ENCODE measurements around the gene HOXC6.

Gene HOXC6

DNA sequence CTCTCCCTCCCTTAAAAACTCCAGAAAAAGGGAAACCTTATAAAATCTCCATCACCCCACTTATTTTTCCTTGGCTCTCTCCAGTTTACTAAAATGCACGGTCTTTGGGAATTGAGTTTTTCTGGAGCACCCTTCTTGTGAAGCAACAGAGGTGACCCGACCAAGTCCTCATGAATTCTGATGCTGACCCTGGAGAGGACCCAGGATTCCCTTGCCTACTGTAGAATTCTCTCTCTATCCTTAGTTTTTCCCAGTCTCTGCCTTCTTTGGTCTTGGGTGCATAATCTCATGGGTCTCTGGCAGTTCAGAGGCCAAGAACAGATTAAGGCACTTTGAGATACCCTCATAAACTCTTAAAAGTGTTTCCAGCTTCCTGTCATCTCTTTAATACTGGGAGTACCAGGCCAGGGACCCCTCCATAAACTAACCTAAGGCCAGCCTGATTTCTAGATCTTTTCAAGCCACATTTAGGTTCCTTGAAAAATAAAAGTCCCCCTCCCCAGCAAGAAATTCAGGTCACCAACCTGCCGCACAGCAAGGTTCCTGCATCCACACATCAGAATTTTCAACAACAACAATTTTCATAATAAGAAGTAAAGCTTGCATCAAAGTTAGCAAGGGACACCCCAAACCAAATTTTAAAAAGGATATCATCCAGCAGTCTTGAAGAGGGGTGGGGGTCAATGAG is 20.3 kb downstream of the HOXC6 start:
- H3K27ac Mint-ChIP-seq = no peak overlapping the region
- H3K4me1 Mint-ChIP-seq = peaks cover 28 to 53% of the 10 kb centered on the region in 2 donors
- no peaks in the 10 kb centered on the region for H3K36me3 Mint-ChIP-seq
- ATAC-seq (replicated peaks) (no peak), DNase-seq (no peak)
- no peaks in the 10 kb centered on the region for H3K9me3 Mint-ChIP-seq
- peaks cover 92 to 100% of the 10 kb centered on the region in 2 donors for H3K27me3 Mint-ChIP-seq
- no peak overlapping the region for H3K4me3 Mint-ChIP-seq

DNA sequence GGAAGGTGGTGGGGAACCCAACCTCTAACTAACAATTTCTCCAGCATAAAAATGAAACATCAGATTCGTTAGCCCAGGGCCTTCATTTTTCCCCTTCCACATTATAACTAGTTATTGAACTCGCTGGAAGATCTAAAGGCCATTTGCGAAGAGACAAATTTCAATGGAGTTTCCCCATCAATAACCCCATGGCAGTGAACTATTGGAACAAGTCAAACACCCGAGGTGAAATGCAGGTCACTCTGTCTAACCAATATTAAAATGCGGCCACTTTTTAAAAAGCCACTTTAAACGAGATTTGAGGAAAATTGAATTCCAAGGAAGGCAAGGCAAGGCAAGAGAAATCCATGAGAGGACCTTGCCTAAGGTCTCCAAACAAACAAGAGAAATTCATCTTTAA is 20.9 kb downstream of the HOXC6 start:
- H3K4me3 Mint-ChIP-seq = no peak overlapping the region
- H3K27ac Mint-ChIP-seq = no peak overlapping the region
- DNase-seq (no peak), ATAC-seq (replicated peaks) (no peak)
- H3K4me1 Mint-ChIP-seq = peaks cover 28 to 58% of the 10 kb centered on the region in 2 donors
- H3K36me3 Mint-ChIP-seq = no peaks in the 10 kb centered on the region
- H3K9me3 Mint-ChIP-seq = no peaks in the 10 kb centered on the region
- H3K27me3 Mint-ChIP-seq = peaks cover 86 to 100% of the 10 kb centered on the region in 2 donors

DNA sequence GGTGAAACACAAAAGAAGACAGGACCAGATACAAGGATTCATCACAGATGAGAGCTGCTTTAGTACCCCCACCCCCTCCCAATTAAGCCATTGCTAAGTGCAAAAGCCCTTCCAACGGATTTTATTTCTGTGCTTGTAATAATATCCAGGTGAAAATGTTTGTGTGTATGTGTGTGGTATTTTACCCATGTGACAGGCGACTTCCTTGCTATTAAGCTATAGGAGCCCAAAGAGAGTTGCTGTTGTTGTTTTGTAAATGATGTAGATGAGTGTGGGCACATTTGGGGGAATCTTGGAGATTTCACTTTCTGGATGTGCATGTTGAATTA is 22.2 kb downstream of the HOXC6 start:
- ATAC-seq (replicated peaks) (no peak), DNase-seq (no peak)
- H3K27ac Mint-ChIP-seq = no peak overlapping the region
- peak overlapping the region; percentile 2 to 52 for H3K4me3 Mint-ChIP-seq
- H3K4me1 Mint-ChIP-seq = peaks cover 28 to 67% of the 10 kb centered on the region in 2 donors
- no peaks in the 10 kb centered on the region for H3K9me3 Mint-ChIP-seq
- no peaks in the 10 kb centered on the region for H3K36me3 Mint-ChIP-seq
- peaks cover 83 to 96% of the 10 kb centered on the region in 2 donors for H3K27me3 Mint-ChIP-seq

DNA sequence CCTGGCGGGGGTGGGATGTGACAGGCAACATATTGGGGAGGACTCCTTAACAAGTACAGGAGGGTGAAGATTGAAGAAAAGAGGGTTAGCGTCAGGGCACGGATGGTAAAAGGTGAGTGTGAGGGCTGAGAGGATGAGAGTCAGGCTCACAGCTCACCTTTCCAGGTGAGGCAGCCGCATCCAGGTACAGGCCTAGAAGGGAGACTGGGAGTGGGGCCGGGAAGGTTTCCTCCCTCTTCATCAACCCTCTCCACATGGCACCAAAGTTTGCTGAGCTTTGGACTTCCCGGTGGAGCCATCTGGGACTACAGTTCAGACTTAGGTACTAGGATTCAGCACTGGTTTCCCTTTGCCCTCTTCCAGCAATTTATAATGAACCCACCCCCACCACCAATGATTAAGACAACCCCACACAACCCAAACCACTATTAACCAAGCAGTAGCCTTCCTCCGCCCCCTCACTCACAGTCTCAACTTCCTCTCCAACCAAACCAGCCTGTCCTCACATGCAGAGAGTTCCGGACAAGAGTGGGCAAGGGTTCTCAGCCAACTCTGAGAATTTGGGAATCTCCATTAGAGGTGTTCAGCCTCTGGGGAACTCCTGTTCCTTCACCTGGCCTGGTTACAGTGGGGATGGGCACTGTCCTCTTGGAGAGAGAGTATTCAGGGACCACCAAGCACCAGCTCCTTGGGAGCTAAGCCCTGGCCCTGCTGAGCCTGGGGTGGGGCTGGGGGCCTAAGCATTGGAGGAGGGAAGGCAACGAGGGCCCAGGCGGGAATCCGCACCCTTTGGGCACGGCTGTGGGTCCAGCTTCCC is 23.0 kb downstream of the HOXC6 start:
- H3K9me3 Mint-ChIP-seq = no peaks in the 10 kb centered on the region
- DNase-seq (no peak), ATAC-seq (replicated peaks) (no peak)
- peaks cover 28 to 67% of the 10 kb centered on the region in 2 donors for H3K4me1 Mint-ChIP-seq
- no peaks in the 10 kb centered on the region for H3K36me3 Mint-ChIP-seq
- H3K4me3 Mint-ChIP-seq = peak overlapping the region in 1 of 2 donors; percentile 12
- H3K27me3 Mint-ChIP-seq = peaks cover 83 to 93% of the 10 kb centered on the region in 2 donors
- no peak overlapping the region for H3K27ac Mint-ChIP-seq

DNA sequence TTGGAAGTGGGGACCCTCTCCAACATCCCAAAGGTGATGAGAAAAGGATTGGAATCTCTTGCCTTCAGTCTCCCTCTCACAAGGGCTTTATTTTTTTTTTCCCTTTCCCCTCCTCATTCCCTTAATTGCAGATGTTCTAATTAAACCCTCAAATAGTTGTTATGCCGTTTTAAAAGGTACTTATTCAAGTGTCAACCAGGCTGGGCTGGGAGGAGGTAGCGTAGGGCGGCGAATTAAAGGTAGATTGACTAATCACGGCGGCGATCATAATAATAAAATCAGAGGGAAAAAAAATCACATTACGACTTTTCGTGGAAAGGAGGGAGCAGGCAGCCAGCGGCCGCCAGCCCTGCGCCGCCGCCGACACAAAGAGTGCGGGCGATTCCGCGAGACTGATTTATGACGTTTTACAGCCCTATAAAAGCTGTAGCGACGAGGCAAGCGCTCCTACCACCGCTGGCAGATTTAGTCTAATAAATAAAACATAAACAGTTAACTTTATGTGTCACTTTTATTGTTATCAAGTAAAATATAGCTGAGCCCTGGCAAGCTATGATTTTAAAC is 23.7 kb downstream of the HOXC6 start:
- peak overlapping the region; percentile 7 for H3K27ac Mint-ChIP-seq
- no peaks in the 10 kb centered on the region for H3K36me3 Mint-ChIP-seq
- peaks cover 27 to 61% of the 10 kb centered on the region in 2 donors for H3K4me1 Mint-ChIP-seq
- DNase-seq = no peak
- no peak for ATAC-seq (replicated peaks)
- H3K9me3 Mint-ChIP-seq = no peaks in the 10 kb centered on the region
- H3K27me3 Mint-ChIP-seq = peaks cover 79 to 92% of the 10 kb centered on the region in 2 donors
- peak overlapping the region; percentile 2 to 26 for H3K4me3 Mint-ChIP-seq

GRCh38 chr12:54052438-54053002 is 24.3 kb downstream of the HOXC6 start:
- peak in 1 of 2 donors; percentile 16 for ATAC-seq (replicated peaks)
- Mint-ChIP-seq H3K4me1 (peaks cover 26 to 56% of the 10 kb centered on the region in 2 donors), H3K27ac (peak overlapping the region; percentile 89), H3K9me3 (no peaks in the 10 kb centered on the region), H3K36me3 (no peaks in the 10 kb centered on the region), H3K4me3 (peak overlapping the region; percentile 85 to 86), H3K27me3 (peaks cover 78 to 92% of the 10 kb centered on the region in 2 donors)
- no peak for DNase-seq

DNA sequence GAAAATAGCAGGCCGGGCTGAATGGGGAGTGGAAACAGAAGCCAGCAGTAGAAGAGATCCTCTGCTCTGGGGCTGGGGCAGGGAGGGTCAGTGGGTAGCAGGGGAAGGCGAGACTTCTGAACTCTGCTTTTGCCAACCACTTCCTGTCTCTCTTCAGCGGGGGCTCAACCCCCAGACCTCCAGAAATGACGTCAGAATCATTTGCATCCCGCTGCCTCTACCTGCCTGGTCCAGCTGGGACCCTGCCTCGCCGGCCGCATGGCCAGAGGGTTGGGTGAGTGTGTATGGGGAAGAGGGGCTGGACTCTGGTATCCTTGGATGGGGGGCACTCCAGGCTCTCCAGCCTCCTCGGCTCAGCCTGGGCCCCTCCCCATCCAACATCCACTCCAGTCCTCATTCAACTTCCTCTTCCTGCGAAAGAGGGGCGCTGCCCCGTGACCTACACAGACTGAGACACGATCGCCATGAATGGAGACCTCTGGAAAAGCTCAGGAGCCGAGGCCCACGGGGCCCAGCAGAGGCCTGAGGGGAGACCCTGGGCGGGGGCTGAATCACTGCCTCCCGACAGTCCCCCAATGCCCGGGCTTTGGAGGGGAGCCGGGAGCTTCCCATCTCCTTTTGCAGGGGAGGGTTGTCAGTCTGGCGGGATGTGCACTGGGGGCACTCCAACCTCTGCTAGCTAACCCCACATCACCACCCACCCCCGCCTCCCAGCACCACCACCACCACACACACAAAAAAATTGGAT is 24.9 kb downstream of the HOXC6 start:
- peak; percentile 27 for DNase-seq
- H3K4me3 Mint-ChIP-seq = peak overlapping the region; percentile 85 to 86

DNA sequence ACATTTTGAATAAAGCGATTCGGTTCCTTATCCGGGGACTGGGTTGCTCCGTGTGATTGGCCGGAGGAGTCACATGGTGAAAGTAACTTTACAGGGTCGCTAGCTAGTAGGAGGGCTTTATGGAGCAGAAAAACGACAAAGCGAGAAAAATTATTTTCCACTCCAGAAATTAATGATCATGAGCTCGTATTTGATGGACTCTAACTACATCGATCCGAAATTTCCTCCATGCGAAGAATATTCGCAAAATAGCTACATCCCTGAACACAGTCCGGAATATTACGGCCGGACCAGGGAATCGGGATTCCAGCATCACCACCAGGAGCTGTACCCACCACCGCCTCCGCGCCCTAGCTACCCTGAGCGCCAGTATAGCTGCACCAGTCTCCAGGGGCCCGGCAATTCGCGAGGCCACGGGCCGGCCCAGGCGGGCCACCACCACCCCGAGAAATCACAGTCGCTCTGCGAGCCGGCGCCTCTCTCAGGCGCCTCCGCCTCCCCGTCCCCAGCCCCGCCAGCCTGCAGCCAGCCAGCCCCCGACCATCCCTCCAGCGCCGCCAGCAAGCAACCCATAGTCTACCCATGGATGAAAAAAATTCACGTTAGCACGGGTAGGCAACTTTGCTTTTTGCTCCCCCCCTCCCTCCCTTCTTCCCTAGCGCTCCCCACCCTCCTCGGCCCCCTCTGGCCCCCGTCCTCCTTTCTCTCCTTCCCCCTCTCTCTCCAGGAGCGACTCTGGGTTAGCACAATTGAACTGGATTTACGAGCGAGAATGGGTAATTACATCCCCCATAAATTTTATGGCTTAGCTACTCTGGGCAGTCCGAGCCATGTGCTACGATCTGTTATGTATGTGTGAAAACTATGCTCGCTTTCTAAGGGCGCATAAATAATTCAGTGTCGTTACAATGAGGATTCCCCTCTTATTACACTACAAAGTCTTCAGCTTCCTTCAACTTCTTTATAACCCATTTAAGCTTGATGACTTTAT is 25.8 kb downstream of the HOXC6 start, which contains the start of gene HOXC4:
Gene HOXC4 (plus strand): TSS at position 85 of the 991 bp plus-strand sequence. CDS start 88 bp downstream, at position 173.
- peaks cover 23 to 52% of the 10 kb centered on the region in 2 donors for H3K4me1 Mint-ChIP-seq
- DNase-seq (no peak), ATAC-seq (replicated peaks) (peak; percentile 77 to 82)
- H3K36me3 Mint-ChIP-seq = no peaks in the 10 kb centered on the region
- peak within 1 kb of the TSS; percentile 85 to 86 for H3K4me3 Mint-ChIP-seq
- H3K27ac Mint-ChIP-seq = peak within 1 kb of the TSS; percentile 89
- H3K9me3 Mint-ChIP-seq = no peaks in the 10 kb centered on the region
- peaks cover 76 to 92% of the 10 kb centered on the region in 2 donors for H3K27me3 Mint-ChIP-seq

More for the DNA sequence above, 24.9 kb downstream of the HOXC6 start:
- H3K27ac Mint-ChIP-seq = peak overlapping the region; percentile 89
- no peaks in the 10 kb centered on the region for H3K36me3 Mint-ChIP-seq
- peaks cover 23 to 52% of the 10 kb centered on the region in 2 donors for H3K4me1 Mint-ChIP-seq
- no peaks in the 10 kb centered on the region for H3K9me3 Mint-ChIP-seq
- peak; percentile 77 for ATAC-seq (replicated peaks)
- peaks cover 76 to 92% of the 10 kb centered on the region in 2 donors for H3K27me3 Mint-ChIP-seq

DNA sequence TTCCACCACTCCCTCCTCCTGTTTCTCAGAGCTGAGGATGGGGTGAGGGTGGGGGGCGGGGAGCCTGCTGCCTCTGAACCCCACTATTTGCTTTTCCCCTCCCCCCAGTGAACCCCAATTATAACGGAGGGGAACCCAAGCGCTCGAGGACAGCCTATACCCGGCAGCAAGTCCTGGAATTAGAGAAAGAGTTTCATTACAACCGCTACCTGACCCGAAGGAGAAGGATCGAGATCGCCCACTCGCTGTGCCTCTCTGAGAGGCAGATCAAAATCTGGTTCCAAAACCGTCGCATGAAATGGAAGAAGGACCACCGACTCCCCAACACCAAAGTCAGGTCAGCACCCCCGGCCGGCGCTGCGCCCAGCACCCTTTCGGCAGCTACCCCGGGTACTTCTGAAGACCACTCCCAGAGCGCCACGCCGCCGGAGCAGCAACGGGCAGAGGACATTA is 26.5 kb downstream of the HOXC6 start:
- H3K9me3 Mint-ChIP-seq = no peaks in the 10 kb centered on the region
- peak overlapping the region; percentile 77 for H3K27ac Mint-ChIP-seq
- H3K4me1 Mint-ChIP-seq = peaks cover 24 to 55% of the 10 kb centered on the region in 2 donors
- H3K27me3 Mint-ChIP-seq = peaks cover 75 to 92% of the 10 kb centered on the region in 2 donors
- H3K36me3 Mint-ChIP-seq = peaks cover 0 to 1% of the 10 kb centered on the region in 2 donors
- peak overlapping the region; percentile 85 to 86 for H3K4me3 Mint-ChIP-seq
- DNase-seq (no peak), ATAC-seq (replicated peaks) (no peak)

- Mint-ChIP-seq H3K27me3 (peaks cover 75 to 92% of the 10 kb centered on the region in 2 donors), H3K4me3 (no peak overlapping the region), H3K4me1 (peaks cover 22 to 50% of the 10 kb centered on the region in 2 donors), H3K36me3 (peaks cover 0 to 2% of the 10 kb centered on the region in 2 donors), H3K9me3 (no peaks in the 10 kb centered on the region), H3K27ac (no peak overlapping the region)
- no peak for DNase-seq
- ATAC-seq (replicated peaks) = no peak
These were observed 27.3 kb downstream of the HOXC6 start for GRCh38 chr12:54055552-54055951.

DNA sequence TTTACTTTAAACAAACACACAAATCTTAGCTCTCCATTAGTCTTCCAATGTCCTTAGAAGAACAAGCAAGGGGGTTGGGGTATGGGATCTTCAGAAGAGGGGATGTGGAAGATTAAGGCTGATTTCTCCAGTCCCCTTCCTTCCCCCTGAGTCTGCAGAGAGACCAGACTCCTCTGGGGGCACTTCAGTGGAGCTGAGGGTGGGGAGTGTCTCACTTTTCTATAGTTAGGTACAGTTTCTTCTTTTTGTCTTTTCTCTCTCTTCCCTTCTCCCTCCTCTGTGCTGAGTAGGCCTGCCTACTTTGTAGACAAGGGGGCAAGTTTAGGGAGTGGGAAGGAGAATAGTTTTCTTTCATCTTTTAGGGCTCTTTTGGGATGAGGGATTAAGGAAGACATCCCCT is 27.9 kb downstream of the HOXC6 start:
- Mint-ChIP-seq H3K4me3 (no peak overlapping the region), H3K27ac (no peak overlapping the region), H3K27me3 (peaks cover 75 to 91% of the 10 kb centered on the region in 2 donors), H3K4me1 (peaks cover 18 to 45% of the 10 kb centered on the region in 2 donors), H3K9me3 (no peaks in the 10 kb centered on the region), H3K36me3 (peaks cover 0 to 2% of the 10 kb centered on the region in 2 donors)
- ATAC-seq (replicated peaks) = no peak
- no peak for DNase-seq

- DNase-seq (no peak), ATAC-seq (replicated peaks) (no peak)
- Mint-ChIP-seq H3K36me3 (peaks cover 0 to 2% of the 10 kb centered on the region in 2 donors), H3K4me3 (no peak overlapping the region), H3K27ac (no peak overlapping the region), H3K9me3 (no peaks in the 10 kb centered on the region), H3K27me3 (peaks cover 77 to 91% of the 10 kb centered on the region in 2 donors), H3K4me1 (peaks cover 4 to 23% of the 10 kb centered on the region in 2 donors)
These were observed 30.0 kb downstream of the HOXC6 start for GRCh38 chr12:54058128-54058768.
